K562 treated with DMSO at 1 percent for 24 hours (cell line): ENCODE data around the gene CALR3. TPM values are rescaled to one million over a fixed set of nuclear protein-coding genes. Genes with fewer than 3 reads are reported as not detected.

Experiments
- total RNA-seq: library from RNA; unstranded; fragments of 300-600 nt; gene quantifications from 2 replicates; pipeline ENCODE4 v1.2.3, GENCODE V29; 2022; ENCODE audit warnings: low read depth; ENCODE audit not compliant: insufficient read depth

CALR3 gene
- total RNA-seq, result not detected in 2 replicates

GRCh38 chr19:16495982-16496612 lies at the start of gene CALR3, which contains the start of gene C19orf44:
TSS of gene CALR3 (minus strand) at chr19:16496167. CDS start at chr19:16496129, 38 bp downstream.
TSS of gene C19orf44 (plus strand) at chr19:16496394. CDS start at chr19:16500793, 4,399 bp downstream.

GRCh38 chr19:16542045-16542909 lies 46.3 kb upstream of the CALR3 start, which contains the start of gene CHERP:
TSS of gene CHERP (minus strand) at chr19:16542437. CDS start at chr19:16542378, 59 bp downstream.

Other genes with a start within 250 kb of the CALR3 start
- 4.8 and 5.6 TPM in 2 replicates for gene KLF2, start 171.3 kb downstream of the CALR3 start, total RNA-seq
- gene EPS15L1, start 24.2 kb downstream of the CALR3 start, total RNA-seq, result 53.9 and 57.7 TPM in 2 replicates
- gene C19orf44, start 227 bp upstream of the CALR3 start, total RNA-seq, result 3.1 and 4.0 TPM in 2 replicates
- 48.2 and 48.8 TPM in 2 replicates for gene CHERP, start 46.3 kb upstream of the CALR3 start, total RNA-seq
- gene SLC35E1, start 76.2 kb upstream of the CALR3 start, total RNA-seq, result 23.6 and 26.4 TPM in 2 replicates
- 13.5 and 15.0 TPM in 2 replicates for gene MED26, start 132.0 kb upstream of the CALR3 start, total RNA-seq
- 61.9 and 67.4 TPM in 2 replicates for gene SMIM7, start 164.0 kb upstream of the CALR3 start, total RNA-seq
- 5.5 and 6.8 TPM in 2 replicates for gene TMEM38A, start 165.0 kb upstream of the CALR3 start, total RNA-seq
- not detected in 2 replicates for gene NWD1, start 223.7 kb upstream of the CALR3 start, total RNA-seq